HG02943 (cell line): ENCODE results near the gene COL6A1.
"Not testable (repeated sequence)": the region's sequence is repeated elsewhere in the genome, so short reads cannot be mapped to it uniquely, and the experiment has no call there.

ENCODE experiments used
- ATAC-seq: cut with Tn5 transposase; IDR thresholded peaks from one replicate; pipeline ENCODE4 v1.9.1; 2021; ENCODE audit warnings: mild to moderate bottlenecking, low read depth, moderate library complexity; ENCODE audit not compliant: unreplicated experiment

COL6A1 gene

DNA sequence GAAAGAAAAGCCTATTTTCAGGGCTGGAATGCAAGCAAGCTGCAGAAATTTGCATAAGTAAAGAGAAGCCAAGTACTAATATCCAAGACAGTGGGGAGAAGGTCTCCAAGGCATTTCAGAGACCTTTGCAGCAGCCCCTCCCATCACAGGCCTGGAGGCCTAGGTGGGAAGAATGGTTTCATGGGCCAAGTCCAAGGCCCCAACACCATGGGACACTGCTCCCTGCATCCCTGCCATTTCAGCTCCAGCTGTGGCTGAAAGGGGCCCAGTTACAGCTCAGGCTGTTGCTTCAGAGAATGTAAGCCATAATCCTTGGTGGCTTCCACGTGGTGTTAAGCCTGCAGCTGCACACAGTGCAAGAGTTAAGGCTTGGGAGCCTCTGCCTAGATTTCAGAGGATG is 16.9 kb upstream of the COL6A1 start:
- ATAC-seq = no peak

DNA sequence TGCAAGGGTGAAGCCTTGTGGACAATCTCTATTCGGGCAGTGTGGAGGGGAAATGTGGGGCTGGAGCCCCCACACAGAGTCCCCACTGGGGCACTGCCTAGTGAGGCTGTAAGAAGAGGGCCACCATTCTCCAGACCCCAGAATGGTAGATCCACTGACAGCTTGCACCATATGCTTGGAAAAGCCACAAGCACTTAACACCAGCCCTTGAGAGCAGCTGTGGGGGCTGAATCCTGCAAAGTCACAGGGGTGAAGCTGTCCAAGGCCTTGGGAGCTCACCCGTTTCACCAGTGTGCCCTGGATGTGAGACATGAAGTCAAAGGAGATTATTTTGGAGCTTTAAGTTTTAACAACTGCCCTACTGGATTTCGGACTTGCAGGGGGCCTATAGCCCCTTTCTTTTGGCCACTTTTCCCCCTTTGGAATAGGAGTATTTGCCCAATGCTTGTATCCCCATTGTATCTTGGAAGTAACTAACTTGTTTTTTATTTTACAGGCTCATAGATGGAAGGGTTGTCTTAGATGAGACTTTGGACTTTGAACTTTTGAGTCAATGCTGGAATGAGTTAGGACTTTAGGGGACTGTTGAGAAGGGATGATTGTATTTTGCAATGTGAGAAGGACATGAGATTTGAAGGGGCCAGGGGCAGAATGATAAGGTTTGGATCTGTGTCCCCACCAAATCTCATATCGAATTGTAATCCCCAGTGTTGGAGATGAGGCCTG is 16.3 kb upstream of the COL6A1 start:
- ATAC-seq = no peak

DNA sequence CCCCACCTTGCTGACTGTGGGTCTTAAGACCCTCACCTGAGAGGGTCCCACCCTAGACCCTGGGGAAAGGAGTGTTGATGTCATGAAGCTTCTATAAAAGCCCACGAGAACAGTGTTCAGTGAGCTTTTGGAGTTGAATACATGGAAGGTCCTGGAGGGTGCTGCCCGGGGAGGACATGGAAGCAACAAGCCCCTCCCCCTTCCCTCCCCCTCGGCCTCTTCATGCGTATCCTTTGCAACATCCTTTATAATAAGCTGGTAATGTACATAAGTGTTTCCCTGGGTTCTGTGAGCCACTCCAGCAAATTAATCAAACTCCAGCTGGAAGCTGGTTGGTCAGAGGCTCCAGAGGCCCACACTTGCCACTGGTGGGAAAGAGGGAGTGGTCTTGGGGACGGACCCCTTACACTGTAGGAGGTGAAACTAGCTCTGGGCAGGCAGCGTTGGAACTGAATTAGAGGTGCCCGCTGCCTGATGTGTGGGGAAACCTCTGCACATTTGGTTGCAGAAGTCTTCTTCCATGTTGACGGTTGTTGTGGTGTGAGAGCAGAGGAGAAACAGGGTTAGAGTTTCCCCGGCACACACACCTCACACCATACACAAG is 14.7 kb upstream of the COL6A1 start:
- no peak for ATAC-seq

DNA sequence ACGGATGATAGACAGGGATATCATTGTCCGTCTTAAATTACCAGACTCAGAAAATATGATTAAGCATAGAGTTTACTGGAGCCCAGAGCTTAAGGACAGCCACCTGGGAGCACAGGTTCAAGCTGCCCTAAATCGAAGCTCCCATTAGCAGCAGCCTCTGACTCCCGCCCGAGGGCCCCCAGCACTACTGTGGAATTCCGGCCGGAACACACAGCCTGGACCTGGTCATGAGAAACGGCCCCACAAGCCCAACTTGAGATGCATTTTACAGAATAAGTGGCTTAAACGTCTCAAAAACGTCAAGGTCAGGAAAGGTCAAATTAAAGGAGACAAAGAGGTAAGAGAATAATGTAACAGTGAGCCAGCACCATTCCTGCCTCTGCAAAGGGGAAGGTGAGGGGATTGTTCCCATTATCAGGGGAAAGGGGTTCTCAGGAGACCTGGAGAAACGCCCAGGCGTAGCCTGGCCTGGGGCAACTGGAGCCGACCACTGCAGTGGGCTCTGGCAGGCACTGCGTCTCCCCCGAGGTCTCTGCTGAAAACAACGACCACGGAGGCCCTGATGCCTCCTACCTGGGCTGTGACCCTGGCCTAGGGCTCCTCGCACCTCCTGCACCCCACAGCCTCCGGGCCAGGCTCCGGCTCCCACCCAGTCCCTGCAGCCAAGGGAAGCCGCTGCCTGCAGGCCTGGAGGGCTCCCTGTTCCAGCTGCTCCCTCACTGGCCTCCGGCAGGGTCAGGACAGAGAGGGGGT is 11.5 kb upstream of the COL6A1 start:
- ATAC-seq = no peak

DNA sequence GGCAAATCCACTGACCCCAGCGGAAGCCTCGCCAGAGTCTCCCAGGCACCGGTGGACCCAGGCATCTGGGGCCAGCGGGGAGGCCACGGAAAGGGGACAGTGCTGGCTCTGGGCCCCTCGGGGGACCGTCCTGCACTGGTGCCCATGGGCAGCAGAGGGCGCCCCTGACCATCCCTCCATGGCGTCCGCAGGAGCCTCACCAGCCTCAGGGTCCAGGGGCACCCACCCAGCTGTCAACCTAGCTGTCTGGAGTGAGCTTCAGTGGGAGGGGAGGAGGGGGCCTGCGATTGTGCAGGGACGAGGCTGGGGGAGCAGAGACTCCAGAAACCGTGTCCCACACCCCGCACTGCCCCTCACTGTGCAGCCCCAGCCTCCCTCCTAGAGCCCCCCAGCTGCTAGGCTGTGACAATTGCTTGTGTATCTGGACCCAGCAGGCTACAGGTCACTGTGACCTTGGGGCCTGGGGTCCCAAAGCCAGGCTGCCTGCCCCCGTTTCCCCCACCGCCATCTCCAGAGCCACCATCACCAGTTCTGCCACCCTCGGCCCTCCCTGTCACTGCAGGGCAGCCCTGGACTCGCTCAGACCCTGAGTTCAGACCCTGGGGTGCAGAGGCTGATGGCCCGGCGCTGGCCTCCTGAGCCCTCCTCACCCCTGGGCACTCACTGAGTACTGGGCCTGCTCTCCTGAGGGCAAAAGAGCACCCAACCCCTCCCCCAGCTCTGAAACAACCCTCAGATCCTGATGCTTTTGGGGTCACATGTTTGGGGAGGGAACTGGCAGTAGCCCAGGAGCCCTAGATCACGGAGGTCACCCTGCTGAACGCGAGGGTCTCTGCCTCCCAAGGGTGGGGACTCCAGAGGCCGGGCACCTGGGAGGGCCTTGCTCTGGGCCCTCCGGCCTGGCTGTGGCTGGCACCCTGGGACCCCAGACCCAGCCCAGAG is 10.6 kb upstream of the COL6A1 start:
- ATAC-seq = no peak

DNA sequence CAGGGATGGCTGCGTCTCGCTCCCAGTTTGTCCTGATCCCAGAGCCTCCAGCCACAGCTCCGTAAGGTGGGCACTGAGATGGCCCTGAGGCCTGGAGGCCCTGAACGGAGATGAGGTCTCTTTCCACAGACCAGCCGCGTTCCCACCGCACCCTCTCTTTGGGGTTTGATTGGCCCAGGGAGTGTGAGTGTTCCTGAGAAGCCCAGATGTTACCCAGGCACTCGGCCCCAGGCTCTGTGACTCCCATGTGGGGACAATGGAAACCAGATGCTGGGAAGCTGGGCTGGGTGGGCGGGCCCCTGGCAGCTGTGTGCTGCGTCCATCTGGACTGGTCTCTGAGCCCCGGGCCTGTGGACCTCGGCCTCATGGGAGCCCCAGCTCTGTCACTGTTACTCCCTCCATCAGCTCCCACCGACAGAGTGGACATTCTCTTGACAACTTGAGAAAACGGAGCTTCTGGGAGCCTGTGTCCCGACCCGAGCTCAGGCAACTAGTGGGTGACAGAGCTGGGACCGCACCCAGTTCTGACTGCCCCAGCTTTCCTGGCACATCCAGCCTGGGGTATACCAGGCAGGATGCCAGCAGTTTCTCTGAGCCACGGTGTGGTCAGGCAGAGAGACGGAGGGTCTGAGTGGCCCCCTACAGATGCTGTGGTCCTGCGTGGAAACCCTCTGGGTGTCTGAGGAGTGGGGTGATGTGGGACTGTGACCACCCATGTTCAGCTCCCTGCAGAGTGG is 9.8 kb upstream of the COL6A1 start:
- ATAC-seq = no peak

DNA sequence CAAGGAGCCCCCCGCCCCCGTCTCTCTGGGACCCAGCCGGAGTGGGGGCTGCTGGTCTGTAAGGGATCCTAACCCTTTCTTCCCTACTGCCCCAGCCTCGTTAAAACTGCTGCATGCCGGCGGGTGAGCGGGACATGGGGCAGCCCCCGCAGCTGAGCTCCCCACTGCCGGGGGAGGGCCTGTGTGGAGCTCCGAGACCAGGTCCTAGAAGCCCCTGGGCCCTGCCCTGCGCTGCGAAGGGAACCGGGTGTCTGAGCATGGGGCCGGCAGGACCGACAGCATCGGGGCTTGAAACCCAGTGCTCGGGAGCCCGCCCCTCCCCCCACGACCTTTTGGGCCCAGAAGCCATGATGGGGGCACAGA is 9.2 kb upstream of the COL6A1 start:
- no peak for ATAC-seq

DNA sequence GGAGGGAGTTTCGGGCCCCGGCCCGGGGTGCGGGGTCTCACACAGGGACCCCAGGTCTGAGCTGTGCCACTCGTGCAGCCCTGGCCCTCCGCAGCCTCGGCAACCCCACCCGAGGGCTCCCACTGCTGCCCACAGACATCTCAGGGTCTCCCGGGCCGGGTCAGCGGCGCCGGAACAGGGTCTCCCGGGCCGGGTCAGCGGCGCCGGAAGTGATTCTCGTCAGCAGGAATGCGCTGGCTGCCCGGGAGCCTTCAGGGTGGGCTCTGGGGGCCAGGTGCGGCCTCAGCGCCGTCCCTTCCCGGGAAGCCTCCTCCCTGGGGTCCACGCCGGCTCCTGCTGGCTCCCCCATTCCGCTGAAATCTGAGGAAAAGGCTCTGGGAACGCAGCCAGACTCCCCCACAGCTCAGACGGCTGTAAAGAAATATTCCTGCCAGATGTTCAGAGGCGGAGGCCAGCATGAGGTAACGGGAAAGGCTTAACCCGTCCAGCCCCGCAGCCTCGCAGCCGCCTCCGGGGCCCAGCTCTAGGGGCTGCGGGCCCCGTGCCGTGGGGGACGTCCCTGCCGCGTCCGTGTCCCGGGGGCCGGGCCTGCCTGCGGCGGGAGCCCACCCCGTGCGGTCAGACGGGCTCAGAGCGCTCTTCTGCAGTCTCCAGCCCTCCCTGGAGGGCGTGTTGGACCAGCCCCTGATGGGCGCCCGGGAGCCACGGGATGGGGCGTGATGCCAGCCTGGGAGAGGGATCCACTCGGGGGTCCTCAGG is 8.7 kb upstream of the COL6A1 start:
- no peak for ATAC-seq

DNA sequence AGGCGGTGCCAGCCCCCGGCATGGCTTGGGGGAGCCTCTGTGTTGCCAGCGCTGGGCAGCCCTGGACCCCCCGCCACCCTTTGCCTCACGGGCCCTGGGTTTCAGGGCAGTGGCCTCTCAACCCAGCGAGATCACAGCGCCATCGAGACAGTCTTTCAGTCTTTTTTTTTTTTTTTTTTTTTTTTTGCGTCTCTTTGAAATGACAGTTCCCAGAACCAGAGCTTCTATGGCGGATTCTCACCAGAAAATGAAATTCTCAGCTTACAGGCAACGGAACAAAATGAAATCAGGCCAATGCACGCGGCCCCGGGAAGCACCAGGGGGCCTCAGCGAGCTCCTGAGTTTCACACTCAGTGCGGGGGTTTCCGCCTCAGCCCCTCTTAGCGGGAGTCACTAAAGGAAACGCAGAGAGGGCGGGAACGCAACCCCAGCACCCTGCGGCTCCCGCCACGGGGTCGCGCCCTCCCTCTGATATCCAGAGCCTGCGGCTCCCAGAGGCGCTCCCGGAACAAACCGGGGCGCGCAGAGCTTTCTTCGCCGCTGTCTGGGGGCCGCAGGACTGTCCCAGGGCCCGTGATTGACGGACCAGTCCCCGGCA is 8.0 kb upstream of the COL6A1 start:
- no peak for ATAC-seq

DNA sequence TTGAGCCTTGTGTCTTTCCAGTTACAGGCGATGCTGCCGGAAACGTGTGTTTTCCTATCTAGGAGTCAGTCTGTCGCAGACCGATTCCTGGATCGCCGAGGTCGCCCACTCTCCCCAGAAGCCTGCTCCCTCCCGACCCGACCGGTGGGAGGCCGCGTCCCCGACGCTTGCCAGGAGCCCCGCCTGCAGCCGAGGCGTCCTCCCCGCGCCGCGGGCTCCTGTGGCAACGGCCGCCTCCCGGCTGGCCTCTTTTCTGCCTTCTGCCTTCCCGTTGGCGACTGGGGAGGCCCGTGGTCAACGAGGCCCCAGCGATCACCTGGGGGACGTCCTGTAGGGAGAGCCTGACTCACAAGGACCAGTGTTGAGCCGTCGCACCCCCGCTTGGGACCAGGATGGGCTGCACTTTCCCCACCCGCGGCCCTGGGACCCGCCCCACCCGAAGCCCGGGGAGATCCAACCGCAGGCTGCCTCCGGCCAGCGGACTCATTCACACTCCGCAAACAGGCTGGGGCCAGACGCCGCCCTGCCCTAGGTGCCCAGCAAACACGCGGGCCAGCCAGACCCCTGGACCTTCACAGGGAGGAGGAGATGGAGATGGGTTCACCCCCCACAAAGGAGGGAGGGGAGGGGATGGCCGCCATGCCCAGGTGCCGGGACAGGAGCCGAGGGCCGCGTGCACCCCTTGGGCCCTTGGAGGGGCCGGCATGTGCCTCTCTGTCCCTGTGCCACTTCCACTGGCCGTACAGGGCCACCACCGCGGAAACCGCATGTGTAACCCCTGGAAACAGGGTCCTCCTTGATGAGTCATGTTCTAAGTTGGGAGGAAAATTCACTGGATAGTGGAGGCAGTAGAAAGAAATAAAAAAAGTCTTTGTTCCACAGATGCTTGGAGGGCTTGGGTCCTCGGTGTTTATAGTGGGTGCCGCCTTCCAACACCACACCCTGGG is 7.2 kb upstream of the COL6A1 start:
- ATAC-seq = no peak

DNA sequence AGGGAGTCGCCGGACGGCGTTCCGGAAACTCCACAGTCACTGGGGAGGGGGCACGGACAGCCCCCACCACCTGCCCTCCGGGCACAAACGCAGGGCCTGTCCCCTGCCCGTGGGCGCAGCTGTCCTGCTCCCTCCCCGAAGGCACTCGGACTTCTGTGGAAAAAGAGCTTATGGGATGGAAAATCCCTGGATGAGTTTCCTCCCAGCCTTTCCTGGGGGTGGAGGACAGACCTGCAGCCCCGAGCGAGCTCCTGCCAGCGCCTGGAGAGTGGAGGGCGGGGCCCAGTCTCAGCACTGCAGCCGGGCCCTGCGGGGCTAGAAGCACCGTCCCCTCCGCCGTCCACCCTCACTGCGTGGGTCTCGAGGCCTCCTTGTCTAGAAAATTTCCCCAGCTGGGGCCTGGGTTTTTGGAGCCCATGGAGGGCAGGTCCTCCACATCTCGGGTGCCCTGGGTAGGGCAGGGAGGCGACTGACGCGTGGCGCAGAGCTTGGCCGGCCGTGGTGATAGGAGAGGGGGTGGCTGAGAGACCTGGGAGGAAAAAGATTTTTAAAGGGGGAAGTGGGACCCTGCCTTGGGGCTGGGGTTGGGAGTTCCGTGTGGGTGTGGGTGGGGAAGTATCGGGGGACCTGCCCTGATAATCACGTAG is 6.4 kb upstream of the COL6A1 start:
- no peak for ATAC-seq

DNA sequence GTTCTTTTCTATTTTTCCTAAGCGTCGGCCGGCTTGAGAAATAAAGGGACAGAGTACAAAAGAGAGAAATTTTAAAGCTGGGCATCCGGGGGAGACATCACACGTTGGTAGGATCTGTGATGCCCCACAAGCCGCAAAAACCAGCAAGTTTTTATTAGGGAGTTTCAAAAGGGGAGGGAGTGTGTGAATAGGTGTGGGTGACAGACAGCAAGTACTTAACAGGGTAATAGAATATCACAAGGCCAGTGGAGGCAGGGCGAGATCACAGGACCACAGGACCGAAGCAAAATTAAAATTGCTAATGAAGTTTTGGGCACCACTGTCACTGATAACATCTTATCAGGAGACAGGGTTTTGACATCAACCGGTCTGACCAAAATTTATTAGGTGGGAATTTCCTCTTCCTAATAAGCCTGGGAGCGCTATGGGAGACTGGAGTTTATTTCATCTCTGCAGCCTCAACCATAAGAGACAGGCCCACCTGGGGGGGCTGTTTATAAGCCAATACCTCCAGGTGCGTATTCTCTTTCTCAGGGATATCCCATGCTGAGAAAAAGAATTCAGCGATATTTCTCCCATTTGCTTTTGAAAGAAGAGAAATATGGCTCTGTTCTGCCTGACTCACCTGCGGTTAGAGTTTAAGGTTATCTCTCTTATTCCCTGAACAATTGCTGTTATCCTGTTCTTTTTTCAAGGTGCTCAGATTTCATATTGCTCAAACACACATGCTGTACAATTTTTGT is 5.7 kb upstream of the COL6A1 start:
- not testable (repeated sequence) for ATAC-seq

DNA sequence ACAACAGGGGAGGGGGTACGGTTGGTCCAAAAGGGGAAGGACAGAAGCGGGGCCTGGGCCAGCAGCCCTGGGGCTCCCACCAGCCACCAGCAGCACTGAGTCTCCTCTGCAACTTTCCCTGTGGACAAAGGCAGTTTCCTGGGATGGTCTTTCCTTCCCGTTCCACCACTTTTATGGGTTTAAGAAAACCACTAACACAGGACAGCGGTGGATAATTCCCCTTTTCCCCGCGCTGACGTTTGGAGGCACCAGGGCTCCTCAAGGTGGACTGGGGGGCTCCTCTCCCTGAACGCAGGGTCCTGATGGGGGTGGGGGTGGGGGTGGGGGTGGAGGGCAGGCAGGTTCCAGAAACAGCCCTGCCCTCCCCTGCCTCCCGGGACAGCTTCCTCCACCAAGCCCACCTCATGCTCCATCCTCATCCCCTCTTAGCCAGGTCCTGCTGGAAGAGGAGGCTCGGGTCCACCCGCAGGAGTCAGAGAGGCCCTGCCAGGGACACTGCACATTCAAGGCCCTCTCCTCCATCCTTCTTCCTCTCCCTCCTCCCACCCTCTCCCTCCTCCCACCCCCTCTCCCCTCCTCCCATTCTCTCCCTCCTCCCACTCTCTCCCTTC is 4.8 kb upstream of the COL6A1 start:
- no peak for ATAC-seq

DNA sequence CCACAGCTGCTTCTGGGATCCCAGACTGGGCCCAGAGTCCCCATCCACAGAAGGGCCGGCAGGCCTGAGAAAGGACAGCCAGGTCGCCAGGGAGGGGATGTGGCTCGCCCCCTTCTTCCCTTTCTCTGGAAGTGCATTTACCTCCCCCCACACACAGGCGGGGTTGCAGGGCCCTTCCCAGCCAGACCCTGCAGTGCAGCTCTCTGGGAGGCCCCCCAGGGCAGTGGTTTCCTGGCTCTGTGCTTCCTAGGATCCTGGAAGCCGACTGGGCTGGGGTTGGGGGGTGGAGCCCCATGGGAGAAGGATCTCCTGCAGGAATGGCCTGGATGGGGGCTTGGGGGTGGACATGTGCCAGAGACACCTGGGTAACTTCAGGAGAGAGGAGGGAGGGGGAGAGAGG is 4.2 kb upstream of the COL6A1 start:
- no peak for ATAC-seq

DNA sequence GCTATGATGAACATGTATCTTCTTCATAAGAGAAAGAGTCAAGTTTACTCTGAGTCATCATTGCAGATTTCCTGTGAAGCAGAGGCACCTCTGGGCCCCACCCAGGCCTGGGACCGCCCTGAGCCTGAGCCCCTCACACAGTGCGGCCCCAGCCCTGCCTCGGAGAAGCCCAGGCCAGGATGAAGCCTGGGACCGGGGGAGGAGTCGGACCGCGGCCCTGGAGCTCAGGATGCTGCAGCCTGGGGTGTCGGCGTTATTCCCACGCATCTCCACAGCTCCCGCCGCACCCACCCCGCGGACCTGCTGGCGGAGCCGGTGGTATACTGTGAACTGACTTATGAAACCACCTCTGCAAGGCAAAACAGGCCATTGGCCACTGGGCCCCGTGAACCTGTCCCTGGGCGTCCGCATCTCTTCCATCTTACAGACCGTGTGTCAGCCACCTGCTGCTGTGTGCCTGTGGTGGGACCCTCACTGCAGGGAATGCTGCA is 2.4 kb upstream of the COL6A1 start:
- ATAC-seq = no peak

DNA sequence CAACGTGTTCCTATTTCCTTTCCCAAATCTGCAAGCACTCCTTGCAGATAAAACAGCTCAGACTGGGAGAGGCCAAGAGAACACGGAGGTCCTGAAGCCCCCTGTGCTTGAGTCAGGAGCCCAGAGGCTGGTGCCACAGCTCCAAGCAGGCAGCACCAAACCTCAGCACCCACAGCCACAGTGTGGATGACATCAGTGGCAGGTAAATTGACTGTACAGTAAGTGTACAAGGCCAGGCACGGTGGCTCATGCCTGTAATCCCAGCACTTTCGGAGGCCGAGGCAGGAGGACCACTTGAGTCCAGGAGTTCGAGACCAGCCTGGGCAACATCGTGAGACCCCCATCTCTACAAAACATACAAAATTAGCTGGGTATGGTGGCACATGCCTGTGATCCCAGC is 1.9 kb upstream of the COL6A1 start:
- ATAC-seq = no peak
